Right lobe of liver (tissue), 6 donors: Measurements from ENCODE around the gene RNU1-2. TPM values are rescaled to one million over a fixed set of nuclear protein-coding genes. Genes with fewer than 3 reads are reported as not detected.
A peak's percentile ranks its signal among the peaks of the same experiment; 100 is the strongest.
"Not testable (repeated sequence)": the region's sequence is repeated elsewhere in the genome, so short reads cannot be mapped to it uniquely, and the experiment has no call there.

Experiments
- ATAC-seq, 4 donors: fragments of 200-7000 bp; cut with Tn5 transposase; one replicate each; pipeline ENCODE4 v1.9.1; 2020; ENCODE audit warnings: mild to moderate bottlenecking in 4 of 4, moderate library complexity in 4 of 4
- DNase-seq, 3 donors: peaks; one replicate each; pipeline ENCODE4 v3.0.0-alpha.2; 2020
- H3K27ac ChIP-seq, 3 donors: fragments of 200-600 bp; one replicate each; pipeline ENCODE4 v1.8.0; 2022
- H3K27me3 ChIP-seq, 2 donors: fragments of 200-600 bp; one replicate each; pipeline ENCODE4 v1.8.0; 2022
- H3K36me3 ChIP-seq, 4 donors: fragments of 200-600 bp; sonication (generic) in 1 of 4; one replicate each; pipeline versions ENCODE4 v1.5.1 to v1.8.0; 2017 to 2022; ENCODE audit warnings: control low read depth in 1 of 4
- H3K4me1 ChIP-seq, 4 donors: fragments of 200-600 bp; sonication (generic) in 1 of 4; one replicate each; pipeline versions ENCODE4 v1.5.1 to v1.8.0; 2017 to 2022; ENCODE audit warnings: control low read depth in 1 of 4
- H3K4me3 ChIP-seq, 3 donors: fragments of 200-600 bp; one replicate each; pipeline ENCODE4 v1.8.0; 2022
- H3K9me3 ChIP-seq, 4 donors: fragments of 200-600 bp; sonication (generic) in 1 of 4; one replicate each; pipeline versions ENCODE4 v1.5.1 to v1.8.0; 2017 to 2022; ENCODE audit warnings: control low read depth in 1 of 4
- POLR2A ChIP-seq: fragments of 450-650 bp; IDR thresholded peaks from one replicate; pipeline ENCODE4 v1.6.1; 2017; ENCODE audit warnings: antibody characterized with exemption, mild to moderate bottlenecking
- WGBS: methylation state at CpG from one replicate; pipeline ENCODE4 v1.1.6; 2018; ENCODE audit warnings: low coverage, low lambda C conversion rate; ENCODE audit not compliant: insufficient coverage; ENCODE audit errors: missing lambda C conversion rate; 5-methylcytosine and 5-hydroxymethylcytosine counted together
- intact Hi-C, 2 donors: fragments of 100-400 bp; cut with DNase I; formaldehyde crosslinking; loops; one replicate each; pipeline versions ENCODE4 v1.11.2 to v1.14.1; 2022
- total RNA-seq, 6 experiments: library from RNA; depleted of rRNA in 2 of 6; stranded (reverse); fragments of >200 nt in 2 of 6; fragmentation: NEBNext Ultra II Directional in 3 of 6; extraction: Animal tissue kit (Norgen Biotek cat#: 25700) in 3 of 6; gene quantifications; one replicate each; pipeline versions ENCODE4 v1.1.0 to v1.2.4, GENCODE V29; 2016 to 2023
- TF ChIP-seq, protein P1 (sequence below), 4 donors: fragments of 200-600 bp in 3 of 4; fragments of 450-650 bp in 1 of 4; IDR thresholded peaks; one replicate each; pipeline versions ENCODE4 v1.5.1 to v1.8.0; 2016 to 2022; ENCODE audit warnings: antibody characterized with exemption in 4 of 4, mild to moderate bottlenecking in 2 of 4
- donor health status: DM: no; HTN: yes; CAD: no.
- donor health status: DM: no; HTN: no; CAD: no.
- donor health status: DM: no; HTN: no; CAD: no.
- donor health status: DM: no; HTN: yes; CAD: no.
- donor health status: DM: no; HTN: yes; CAD: no.

Gene RNU1-2
- total RNA-seq, 6 experiments from 2014 or later, result under 0.01 to 3,377 (median 977) TPM

DNA sequence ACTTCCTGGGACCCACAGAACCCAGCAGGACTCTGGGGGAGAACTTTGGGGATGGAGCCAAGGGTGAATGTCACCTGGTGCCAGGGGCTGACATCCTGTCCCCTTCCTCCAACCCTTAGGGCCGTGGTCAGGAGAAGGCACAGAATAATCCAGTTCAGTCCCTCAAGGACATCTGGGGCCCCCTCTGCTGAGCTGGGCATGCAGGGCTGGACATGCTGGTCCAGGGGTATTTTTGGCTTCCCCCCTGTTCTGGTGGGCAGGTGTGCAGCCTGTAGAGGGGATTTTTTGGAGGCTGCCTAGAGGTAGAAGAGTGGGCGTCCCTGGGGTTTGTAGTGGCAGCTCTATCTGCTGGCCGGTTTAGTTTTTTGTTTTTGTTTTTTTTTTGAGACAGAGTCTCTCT, 22.6 kb downstream of the RNU1-2 start:
- DNase-seq (peak in 2 of 3 donors; percentile 6 to 20), ATAC-seq (no peak)
- Histone ChIP-seq H3K4me3 (no peak overlapping the region), H3K4me1 (peaks cover 0 to 4% (median 1%) of the 10 kb centered on the region in 4 donors), H3K9me3 (no peaks in the 10 kb centered on the region), H3K27ac (no peak overlapping the region), H3K27me3 (no peaks in the 10 kb centered on the region), H3K36me3 (no peaks in the 10 kb centered on the region)
- 31% methylated on average over 3 of the region's 3 CpGs for WGBS
- no peak for TF ChIP-seq POLR2A
- TF ChIP-seq, protein P1, sequence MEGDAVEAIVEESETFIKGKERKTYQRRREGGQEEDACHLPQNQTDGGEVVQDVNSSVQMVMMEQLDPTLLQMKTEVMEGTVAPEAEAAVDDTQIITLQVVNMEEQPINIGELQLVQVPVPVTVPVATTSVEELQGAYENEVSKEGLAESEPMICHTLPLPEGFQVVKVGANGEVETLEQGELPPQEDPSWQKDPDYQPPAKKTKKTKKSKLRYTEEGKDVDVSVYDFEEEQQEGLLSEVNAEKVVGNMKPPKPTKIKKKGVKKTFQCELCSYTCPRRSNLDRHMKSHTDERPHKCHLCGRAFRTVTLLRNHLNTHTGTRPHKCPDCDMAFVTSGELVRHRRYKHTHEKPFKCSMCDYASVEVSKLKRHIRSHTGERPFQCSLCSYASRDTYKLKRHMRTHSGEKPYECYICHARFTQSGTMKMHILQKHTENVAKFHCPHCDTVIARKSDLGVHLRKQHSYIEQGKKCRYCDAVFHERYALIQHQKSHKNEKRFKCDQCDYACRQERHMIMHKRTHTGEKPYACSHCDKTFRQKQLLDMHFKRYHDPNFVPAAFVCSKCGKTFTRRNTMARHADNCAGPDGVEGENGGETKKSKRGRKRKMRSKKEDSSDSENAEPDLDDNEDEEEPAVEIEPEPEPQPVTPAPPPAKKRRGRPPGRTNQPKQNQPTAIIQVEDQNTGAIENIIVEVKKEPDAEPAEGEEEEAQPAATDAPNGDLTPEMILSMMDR (IDR thresholded peaks at IDR 0.05), result no peak
- intact Hi-C loops, result no loop called here

DNA sequence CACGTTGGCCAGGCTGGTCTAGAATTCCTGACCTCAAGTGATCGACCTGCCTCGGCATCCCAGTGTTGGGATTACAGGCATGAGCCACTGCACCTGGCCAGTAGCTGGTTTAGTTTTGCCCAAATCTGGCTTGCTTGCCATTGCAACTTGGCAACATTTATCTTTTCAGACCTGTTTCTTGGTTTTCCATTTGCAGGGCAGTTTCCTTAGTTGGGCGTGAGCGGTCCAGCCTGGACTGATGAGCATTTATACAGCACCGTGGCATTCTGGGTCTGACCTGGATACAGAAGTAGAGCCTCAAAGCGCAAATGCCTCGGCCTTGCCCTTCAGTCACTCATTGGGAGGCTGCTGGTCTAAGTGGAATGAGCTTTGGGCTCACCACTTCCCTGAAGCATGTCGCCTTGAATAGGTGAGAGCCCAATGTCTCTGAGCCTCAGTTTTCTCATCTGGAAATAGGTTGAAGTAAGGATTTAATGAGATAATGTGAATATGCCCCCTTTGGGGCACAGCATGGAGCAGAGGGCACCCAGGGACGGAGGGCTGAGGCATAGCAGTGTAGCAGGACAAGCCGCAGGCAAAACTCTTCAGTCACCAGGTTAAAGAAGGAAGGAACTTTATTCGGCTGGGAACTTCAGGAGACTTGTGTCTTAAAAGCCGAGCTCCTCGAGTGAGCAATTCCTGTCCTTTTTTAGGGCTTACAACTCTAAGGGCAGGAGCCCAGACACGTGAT, 23.3 kb downstream of the RNU1-2 start:
- intact Hi-C loops, H3K9me3 ChIP-seq, H3K27me3 ChIP-seq, H3K4me1 ChIP-seq, H3K4me3 ChIP-seq, H3K27ac ChIP-seq, ATAC-seq, H3K36me3 ChIP-seq: not testable (repeated sequence)
- DNase-seq, result peak in 1 of 3 donors; percentile 3
- WGBS, result 74% methylated on average over 10 of the region's 15 CpGs

DNA sequence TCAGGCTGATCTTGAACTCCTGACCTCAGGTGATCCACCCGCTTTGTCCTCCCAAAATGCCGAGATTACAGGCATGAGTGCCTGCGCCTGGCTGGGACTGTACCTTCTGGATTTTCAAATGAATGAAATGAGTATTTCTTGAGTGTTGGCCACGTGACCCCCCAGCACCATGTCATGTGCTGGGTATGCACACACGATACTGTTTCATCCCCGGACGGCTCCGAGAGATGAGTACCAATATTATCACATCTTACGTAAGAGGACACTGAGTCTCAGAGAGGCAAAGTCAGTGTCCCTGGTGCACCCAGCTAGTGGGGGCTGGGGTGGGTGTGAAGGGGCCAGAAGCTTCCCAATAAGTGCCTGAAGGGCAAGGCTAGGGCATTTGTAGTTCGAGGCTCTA, 25.2 kb downstream of the RNU1-2 start:
- H3K4me3 ChIP-seq, result no peak overlapping the region
- no peaks in the 10 kb centered on the region for H3K9me3 ChIP-seq
- ATAC-seq, result no peak
- H3K36me3 ChIP-seq, result no peaks in the 10 kb centered on the region
- H3K4me1 ChIP-seq, result no peaks in the 10 kb centered on the region
- TF ChIP-seq, protein P1 (IDR thresholded peaks at IDR 0.05), result no peak
- no peak overlapping the region for H3K27ac ChIP-seq
- no peak for DNase-seq
- H3K27me3 ChIP-seq, result no peaks in the 10 kb centered on the region
- intact Hi-C loops, result no loop called here
- WGBS, result 76% methylated on average over 10 of the region's 10 CpGs

DNA sequence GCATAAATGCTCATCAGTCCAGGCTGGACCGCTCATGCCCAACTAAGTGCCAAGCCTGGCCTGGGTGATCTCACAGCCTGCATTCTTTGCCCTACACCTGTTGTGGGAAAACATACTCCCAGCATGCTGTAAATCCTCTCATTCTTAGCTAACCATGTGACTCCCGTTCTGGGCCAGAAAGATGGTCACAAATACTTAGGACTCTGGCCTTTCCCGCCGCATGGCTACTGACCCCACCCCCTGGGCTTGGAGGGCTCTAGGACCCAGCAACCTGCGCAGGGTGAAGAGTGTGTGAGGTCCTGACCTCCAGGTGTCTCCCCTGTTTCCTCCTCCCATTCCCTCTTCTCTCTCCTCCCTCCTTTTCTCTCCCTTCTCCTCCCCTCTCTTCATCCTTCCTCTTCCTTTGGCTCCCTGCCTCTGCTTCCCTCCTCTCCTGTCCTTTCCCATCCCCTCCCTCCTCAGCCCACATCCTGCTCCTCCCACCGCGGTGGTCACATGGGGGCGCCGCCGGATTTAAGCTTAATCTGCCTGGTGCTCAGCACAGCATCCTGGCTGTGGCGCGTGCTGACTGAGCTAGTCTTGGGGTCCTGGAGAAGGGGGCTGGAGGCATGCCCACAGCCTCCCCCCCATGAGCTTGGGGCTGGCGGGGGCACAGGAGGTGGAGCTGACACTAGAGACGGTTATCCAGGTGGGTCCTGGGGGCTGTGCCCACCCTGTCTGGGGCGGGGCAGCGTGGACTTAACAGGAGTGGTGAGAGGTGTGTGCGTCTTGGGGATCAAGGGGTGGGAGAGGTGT, 25.8 kb downstream of the RNU1-2 start, which contains the start of gene CROCC:
Gene CROCC, plus strand, starts transcription at position 541 of the 795 bp plus-strand sequence. Its CDS starts 88 bp downstream, at position 629.
- WGBS, result 13% methylated on average over 13 of the region's 17 CpGs
- DNase-seq (peak in 2 of 3 donors; percentile 51 to 53), ATAC-seq (peak; percentile 34 to 59 (median 54))
- Histone ChIP-seq H3K27me3 (no peaks in the 10 kb centered on the region), H3K36me3 (no peaks in the 10 kb centered on the region), H3K9me3 (no peaks in the 10 kb centered on the region), H3K4me3 (no peak within 1 kb of the TSS), H3K4me1 (no peaks in the 10 kb centered on the region), H3K27ac (no peak within 1 kb of the TSS)
- intact Hi-C loops, result no loop called here
- TF ChIP-seq, protein P1 (IDR thresholded peaks at IDR 0.05), result no peak
- no peak for TF ChIP-seq POLR2A

DNA sequence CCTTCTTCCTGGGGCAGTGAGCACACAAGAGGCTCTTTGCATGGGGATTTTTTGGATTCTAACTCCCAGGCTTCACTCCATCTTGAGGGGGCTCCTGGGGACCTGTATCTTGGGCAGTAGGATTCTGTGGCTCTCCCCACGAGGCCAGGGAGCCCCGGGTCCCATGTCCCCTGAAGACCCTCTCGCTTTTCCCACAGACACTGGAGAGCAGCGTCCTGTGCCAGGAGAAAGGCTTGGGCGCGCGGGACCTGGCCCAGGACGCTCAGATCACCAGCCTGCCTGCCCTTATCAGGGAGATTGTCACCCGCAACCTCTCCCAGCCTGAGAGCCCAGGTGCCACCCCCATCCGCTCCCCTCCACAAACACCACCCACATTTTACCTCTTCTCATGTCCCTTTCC, 26.7 kb downstream of the RNU1-2 start:
- TF ChIP-seq, protein P1 (IDR thresholded peaks at IDR 0.05), result no peak
- no peak for TF ChIP-seq POLR2A
- intact Hi-C loops, result no loop called here
- 76% methylated on average over 6 of the region's 10 CpGs for WGBS
- Histone ChIP-seq H3K4me1 (no peaks in the 10 kb centered on the region), H3K4me3 (no peak overlapping the region), H3K27me3 (no peaks in the 10 kb centered on the region), H3K9me3 (no peaks in the 10 kb centered on the region), H3K27ac (no peak overlapping the region), H3K36me3 (no peaks in the 10 kb centered on the region)
- ATAC-seq, result no peak
- peak in 2 of 3 donors; percentile 10 to 23 for DNase-seq
